Stimulated activated CD4-positive, alpha-beta T cell treated with anti-CD3 and anti-CD28 coated beads, Interleukin-4, amount 100 ng/mL, for 48 hours (primary cell): ENCODE data around the gene PACSIN2.
A peak's percentile ranks its signal among the peaks of the same experiment; 100 is the strongest.
"Not testable (repeated sequence)": the region's sequence is repeated elsewhere in the genome, so short reads cannot be mapped to it uniquely, and the experiment has no call there.

Experiments
- DNase-seq, 2 donors: peaks; one replicate each; pipeline ENCODE4 v3.0.0-alpha.2; 2020; ENCODE audit warnings: low read depth in 2 of 2

PACSIN2 gene

DNA sequence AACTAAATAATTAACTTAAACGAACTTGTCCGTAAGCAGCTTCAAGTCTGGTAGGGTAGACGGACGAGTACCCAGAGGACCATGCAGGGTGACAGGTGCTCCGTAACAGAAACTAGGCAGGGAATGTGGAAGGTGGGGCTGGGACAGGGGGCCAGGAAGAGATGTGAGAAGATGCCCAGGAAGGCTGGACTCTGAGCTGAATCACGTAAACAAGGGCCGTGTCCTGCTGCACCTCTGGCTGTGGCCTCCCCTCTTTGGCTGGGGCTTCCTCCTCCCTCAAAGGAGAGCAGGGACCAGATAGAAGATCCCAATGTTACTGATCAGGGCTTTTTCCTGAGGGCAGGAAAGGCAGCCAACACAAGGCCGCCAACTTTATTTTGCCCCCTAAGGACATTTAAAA, 47.9 kb downstream of the PACSIN2 start:
- DNase-seq: no peak

DNA sequence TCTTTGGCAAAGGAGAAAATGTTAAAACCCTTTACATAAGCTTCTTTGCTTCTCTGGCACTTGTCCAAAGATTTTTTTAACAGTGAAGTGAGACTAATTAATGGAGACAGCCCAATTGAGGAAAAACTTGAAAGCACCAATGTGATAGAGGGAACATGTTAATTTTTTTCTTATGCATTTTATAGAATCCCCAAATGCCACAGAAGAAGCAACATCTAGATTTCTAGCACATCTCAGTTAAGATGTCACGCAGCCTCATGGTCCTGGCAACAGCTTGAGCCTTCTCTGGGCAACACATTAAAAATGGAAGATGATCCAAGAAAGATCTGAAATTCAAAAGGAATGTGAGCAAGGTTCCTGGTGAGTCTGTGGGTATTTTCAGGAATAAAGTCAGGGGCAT, 48.5 kb downstream of the PACSIN2 start:
- no peak for DNase-seq

DNA sequence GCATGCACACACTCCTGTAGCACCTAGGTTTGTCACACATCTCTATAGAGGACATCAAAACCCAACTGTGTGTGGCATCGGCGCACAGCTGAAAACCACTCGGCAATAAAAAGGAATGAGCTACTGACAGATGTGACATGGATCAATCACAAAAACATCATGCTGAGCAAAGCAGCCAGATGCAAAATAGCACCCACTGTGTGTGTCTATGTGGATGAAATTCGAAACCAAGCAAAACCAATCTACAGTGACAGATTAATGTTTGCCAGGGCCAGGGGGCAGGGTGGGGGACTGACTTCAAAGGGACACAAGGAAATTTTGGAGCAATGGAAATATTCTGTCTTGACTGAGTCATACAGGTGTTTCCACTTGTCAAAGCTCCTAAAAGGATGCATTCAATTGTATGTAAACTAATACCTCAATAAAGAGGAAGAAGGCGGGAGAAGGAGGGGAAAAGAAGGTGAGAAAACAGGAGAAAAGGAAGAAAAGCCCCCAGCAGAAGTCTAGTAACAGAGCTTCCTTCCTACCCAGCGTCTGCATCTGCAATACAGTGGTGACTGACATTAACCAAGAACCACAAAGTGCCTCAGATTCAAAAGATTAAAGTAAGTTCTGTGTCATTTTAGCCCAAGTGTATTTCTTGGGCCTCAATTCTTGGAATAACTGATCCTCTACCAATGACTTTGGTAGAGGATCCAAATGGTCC, 49.8 kb downstream of the PACSIN2 start:
- DNase-seq: peak in 1 of 2 donors; percentile 45

DNA sequence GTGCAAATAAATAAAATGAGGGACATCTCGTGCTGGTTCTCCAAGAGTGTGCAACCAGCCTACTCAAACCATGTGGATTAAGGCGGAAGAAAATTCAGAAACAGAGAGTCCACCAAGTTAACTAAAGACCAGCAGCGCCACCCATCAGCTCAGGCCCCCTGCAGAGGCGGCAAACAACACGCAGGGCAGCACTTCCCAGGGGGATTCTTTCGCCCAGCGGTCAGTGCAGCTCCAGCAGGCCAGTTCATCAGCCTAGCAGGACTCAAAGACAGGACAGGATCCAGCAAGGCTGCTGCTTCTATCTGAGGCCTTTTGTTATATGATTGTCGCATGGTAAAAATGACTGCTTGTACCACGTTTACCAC, 51.7 kb downstream of the PACSIN2 start:
- no peak for DNase-seq

DNA sequence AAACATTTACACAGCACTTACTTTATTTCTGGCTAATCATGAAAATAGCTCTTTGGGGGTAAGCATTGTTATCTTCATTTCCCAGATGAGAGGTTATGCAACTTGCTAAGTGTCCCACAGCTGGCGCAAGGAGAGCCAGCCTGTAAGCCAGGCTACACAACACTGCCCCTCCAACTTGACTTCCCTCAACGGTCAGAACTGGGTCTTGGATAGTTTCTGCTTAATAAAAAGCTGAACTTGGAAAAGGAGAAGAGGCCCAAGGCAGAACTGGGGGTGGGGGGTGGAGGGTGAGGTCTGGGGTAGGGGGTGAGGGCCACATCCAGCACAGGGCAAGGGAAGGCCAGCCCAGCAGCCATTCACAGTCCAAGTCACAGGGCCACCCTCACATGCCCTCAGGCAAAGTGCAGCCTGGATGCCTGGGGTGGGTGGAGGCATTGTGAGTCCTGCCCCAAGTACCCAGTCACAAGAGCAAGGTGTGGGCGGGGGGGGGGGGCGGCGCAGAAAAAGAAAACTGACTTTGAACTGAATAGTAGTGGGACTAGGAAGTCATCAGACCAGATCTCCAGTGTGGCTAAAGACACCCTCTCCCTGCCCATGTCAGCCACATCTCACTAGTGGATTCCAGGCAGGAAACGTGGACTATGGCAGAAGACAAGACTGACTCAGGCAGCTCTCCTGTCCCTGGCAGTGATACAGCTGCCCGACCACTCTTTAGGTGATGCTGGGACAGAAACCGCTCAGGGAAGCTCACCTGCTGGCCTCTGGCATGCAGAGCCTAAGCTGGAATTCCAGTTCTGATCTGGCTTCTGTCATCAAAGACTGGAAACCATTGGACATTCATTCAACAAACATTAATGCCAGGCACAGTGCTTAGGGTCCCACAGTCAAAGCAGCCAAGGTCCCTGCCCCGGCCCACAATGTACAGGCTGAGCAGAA, 52.4 kb downstream of the PACSIN2 start:
- no peak for DNase-seq

DNA sequence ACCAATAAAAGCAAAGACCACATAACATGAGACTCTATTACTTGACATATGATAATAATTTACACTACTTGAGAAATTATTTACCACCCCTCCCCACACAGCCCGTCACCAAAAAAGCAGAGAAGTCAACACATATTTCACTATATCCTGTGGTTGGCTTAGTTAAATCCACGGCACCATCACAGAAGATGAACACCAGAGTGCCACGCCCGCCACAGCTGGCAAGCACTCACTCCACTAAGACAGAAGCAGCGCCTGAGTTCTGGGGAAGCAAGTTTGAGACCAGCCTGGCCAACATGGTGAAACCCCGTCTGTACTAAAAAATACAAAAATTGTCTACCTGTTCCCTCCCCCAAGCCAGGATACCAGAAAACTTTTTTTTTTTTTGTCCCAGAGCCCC, 53.1 kb downstream of the PACSIN2 start:
- no peak for DNase-seq

DNA sequence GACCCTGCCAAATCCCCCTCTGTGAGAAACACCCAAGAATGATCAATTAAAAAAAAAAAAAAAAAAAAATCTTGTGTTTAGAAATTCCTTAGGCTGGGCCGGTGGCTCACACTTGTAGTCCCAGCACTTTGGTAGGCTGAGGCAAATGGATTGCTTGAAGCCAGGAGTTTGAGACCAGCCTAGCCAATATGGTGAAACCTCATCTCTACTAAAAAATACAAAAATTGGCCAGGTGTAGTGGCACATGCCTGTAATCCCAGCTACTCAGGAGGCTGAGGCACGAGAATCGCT, 53.6 kb downstream of the PACSIN2 start:
- DNase-seq: not testable (repeated sequence)

DNA sequence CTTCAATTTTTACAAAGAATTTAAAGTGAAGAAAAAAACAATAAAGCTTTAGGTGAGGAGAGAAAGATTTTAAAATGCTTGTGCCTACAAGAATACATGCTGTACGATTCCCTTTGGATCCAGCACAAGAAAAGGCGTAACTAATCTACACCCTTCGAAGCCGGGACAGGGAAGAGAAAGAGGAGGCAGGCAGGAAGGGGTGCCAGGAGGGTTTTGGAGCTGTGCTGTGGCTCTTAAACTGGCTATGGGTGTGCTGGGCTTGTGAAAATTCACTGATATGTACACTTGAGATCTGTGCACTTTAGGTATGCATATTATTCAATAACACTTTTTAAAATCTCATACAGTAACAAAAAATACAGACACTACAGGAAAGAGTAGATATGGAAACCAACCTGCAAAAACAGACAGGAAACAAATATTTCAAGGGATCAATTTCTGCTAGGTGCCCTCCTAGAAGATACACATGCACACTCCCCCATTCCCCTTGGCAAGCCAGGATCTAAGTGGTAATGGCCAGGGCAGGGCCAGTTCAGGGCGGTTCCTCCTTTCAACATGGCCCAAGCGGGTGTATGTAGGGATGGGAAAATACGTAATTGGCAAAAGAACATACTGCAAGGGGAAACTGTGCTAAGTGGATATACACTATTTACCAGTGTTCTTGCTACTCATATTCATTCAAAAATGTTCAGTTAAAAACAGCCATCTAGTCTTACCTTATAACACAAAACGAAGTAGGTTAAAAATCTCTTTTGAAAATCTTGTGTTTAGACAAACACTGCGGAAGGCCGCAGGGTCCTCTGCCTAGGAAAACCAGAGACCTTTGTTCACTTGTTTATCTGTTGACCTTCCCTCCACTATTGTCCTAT, 54.2 kb downstream of the PACSIN2 start:
- no peak for DNase-seq

DNA sequence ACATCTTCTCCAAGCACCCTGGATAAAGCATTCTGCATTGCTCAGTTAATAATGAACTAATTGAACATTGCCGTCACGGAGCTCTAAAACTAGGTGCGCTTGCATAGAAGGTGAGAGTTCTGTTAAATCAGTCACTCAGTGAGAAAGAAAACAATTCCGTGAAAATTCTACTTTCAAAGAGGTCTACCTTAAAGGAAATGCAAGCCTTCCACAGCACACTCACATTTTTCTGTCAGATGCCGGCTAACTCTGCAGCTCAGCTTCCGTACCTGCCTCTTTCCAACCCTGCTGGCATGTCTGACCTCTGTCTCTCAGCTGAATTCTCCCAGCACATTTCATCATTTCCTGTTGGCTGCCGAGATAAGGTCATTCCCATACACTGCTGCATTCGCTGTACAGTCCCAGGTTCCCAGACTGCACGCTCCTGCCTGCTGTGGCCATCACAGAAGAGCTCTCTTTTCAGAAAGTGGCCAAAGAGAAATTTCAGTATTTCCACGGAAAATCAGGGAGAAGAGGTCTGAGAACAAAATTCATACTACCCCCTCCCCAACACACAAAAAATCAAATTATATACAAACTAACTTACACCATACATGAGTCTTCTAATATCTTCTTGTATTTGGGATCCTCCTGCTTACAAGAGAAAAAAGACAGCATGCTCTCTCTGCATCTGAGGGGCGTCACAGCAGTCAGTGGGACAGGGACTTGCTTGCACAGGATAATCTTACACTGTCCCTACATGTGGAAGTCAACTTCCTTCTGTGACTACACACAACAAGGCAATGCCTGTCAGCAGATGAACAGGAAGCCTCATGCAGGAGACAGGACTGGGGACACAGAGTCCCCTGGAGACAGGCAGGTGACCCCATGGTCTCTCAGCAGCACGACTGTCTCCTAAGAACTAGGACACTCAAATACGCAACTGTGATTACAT, 55.1 kb downstream of the PACSIN2 start:
- DNase-seq: no peak

DNA sequence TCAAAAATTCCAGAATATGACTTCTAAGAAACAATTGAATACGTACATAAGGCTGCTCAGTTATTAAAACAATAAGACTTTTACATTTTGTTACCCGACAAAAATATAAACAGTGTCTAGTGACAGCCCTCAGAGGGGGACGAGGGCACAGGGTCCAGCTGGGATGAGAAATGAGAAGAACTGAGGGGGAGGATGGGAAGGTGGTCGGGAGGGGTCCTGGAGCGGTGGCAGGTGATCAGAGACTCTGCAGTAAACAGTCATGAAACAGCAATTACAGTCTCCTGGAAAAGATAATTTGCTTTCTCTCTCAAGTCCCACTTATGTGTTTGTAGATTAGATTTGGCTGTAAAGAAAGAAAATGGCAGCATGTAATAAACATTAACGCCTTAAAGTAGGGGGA, 56.0 kb downstream of the PACSIN2 start:
- DNase-seq: no peak

DNA sequence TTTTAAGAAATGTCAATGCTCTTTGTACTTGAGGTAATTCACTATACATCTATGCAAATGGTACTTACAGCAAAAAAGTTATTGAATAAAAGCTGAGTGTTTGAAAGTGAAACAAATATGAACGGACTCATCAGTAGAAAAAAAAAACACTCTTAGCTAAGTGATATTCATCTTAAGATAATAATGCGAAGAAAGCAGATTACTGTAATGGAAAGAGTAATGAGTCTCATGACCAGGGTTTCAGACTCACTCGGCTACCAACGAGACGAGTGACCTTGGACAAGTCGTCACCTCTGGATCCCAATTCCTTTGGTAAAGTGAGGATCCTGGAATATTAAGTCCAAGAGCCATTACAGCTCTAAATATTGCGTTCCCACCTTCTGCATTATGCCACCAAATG, 57.0 kb downstream of the PACSIN2 start:
- no peak for DNase-seq

DNA sequence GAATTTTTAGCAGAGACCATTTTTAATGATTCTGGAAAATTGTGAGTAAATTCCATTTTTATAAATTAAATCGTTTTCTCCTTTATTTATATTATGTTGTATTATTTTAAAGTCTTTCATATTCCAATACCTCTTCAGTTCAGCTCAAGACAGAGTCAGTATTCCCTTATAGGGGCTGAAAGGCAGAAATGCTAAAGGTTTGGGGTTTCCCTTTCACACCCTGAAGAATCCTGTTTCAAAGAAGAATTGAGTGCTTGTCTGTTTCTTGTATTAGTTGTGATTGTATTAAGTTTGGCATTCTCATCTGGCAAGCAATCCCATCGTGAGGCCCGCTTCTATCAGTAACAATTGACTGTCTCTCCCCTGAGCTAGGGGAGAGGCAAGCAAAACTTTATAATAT, 57.4 kb downstream of the PACSIN2 start:
- no peak for DNase-seq

DNA sequence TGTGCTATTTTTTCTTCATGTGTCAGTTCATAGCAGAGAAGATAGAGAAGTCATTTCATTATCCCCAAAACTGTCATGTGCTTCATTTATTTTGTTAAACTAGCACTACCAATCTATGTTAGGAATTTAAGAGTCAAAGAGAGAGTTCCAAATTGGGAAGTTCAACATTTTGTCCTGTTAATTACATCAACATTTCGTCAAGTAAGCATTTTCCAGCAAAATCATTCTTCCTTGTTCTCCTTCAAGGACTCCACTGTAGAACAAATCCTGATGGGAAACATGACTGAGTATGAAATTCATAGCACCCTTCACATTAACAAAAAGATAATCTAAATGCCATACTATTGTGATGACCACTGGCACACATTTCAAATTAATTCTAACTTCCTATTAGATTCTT, 59.1 kb downstream of the PACSIN2 start:
- no peak for DNase-seq

DNA sequence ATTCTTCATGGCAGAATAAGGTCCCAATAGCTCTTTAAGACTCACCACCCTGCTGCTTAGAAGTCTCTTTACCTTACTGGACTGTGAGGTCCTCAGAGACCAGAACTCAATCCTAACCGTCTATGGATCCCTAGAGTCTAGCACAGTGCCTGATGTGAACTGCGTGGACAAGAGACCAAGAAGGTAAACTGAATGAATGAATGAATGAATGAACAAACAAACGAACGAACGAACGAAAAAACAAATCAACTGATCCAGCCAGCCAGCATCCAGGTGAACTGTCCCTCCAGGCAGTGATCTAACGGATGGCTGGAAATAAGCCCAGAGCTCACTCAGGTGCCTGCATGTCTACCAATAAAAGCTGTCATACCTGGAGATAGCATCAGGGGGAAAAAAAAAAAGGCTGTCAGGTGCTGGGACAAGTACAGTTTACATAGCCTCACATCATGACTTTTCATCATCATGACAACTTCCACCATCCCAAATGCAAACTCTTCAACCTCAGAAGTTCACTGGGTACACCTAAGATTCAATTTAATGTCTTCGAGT, 59.8 kb downstream of the PACSIN2 start:
- DNase-seq: no peak

DNA sequence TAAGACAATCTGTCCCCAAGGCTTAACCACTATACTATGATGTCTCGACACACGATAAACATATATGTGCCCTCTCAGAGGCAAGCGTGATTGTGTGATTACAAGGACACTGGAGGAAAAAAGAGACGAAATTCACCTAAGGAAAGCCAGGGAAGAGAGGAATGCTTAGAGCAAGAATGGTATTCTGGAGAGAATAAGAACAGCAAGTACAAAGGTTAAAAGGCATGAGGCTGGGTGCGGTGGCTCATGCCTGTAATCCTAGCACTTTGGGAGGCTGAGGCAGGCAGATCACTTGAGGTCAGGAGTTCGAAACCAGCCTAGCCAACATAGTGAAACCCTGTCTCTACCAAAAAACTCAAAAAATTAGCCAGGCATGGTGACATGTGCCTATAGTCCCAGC, 61.2 kb downstream of the PACSIN2 start:
- not testable (repeated sequence) for DNase-seq

DNA sequence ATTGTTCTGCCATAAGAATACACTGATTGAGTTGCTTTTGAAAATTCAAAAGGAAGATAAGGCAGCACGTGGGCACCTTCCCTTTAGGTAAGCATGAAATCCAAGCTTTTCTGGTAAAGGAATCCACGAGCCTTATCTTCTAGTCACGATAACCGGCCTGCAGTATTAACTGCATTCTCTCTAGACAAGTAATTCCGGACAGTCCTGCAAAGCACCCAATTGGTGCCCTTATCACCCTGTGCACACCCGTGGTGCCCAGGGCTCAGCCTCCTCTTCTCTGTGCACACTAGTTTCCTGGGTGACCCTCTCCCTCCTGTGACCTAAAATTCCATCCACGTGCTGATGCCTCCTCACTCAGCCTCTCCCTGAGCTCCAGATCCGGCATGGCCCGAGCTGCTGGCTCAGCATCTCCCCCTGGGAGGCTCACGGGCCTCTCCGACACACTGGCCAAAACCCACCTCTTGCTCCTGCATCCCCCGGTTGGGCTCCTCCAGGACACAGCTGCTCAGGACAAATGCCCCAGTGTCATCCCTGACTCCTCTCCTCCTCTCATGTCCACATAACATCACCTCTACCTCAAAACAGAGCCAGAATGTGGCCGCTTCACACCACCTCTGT, 63.7 kb downstream of the PACSIN2 start:
- DNase-seq: no peak

DNA sequence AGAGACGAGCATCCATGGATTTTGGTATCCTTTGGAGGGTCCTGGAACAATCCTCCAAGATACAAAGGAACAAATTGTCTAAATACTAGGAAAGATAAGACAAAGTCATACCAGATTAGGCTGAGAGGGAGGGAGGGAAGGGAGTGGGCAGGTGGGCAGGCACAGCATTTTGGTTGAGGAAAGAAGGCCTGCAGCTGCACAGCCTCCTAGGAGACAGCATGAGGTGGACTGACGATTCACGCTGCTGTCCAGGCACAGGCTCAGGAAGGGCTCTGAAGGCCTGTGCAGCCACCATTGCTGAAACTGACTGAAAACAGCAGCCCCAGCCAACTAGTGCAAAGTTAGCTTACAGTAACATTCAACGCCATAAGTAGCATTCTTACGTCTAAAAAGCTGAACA, 64.7 kb downstream of the PACSIN2 start:
- no peak for DNase-seq

DNA sequence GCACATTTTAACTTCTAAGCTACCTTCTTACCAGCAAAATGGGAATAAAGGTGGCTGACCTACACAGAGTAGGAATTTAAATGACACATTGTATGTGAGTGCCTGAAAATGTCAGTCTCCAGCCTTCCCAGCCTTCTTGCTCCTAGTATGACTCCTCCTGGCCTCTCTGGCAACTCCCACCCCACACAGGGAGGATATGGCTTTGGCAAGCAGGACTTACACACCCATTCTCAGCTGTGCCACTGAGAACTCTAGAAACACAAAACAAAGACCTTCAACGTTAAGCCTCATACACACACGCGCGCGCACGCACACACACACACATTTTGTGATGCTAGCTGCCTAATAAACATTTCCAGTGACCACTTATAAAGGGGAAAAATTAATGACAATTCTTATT, 65.8 kb downstream of the PACSIN2 start:
- DNase-seq: no peak

DNA sequence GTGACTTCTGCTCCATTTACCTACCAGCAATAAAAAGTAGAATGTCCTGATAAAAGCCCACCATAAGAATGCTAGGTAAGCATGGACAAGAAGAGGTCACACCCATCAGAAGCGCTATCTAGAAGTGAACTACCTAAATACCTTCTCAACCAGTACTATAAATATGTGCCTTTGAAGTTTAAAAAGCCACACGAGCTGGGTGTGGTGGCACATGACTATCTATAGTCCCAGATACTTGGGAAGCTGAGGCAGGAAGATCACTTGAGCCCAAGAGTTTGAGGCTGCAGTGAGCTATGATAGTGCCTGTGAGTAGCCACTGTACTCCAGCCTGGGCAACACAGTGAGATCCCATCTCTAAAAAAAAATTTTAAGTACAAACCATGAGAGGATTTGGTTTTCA, 66.7 kb downstream of the PACSIN2 start:
- no peak for DNase-seq

DNA sequence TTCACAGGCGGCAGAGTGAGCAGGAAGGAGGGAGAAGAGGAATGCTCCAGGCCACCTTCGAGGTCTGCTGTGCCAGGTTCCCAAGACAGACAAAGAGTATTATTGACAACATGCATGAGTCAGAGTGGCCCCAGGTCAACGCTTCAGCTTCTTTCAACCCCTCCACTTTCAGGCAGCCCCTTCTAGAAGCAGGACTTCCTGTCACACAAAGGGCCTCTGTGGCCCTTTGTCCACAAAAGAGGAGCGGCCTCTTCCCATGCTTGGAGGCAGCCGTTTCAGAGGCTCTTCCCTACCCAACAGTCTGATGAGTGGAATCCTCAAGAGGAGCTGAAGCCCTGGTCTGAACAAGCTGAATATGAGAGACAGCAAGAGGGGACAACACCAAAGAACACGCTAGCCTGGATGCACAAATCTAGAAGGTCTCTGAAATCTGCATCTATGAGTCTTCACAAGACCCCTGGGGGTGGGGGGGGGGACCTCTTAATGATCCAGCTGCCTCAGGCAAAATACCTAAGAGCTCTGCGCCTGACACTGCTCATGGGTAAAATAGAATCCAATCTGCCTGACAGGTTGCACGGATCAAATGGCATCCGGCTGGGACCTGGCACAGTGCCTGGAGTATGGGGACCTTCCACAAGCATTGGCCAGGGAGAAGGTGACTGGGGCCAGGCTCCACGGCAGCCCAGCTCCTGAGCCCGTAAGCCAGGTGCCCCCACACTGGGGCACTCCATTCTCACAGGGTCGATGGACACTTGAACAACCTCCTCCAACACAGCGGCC, 67.5 kb downstream of the PACSIN2 start:
- DNase-seq: no peak
